Activated naive CD8-positive, alpha-beta T cell treated with anti-CD3 and anti-CD28 coated beads for 36 hours (primary cell): Measurements from ENCODE around the gene EVA1A. TPM values are rescaled to one million over a fixed set of nuclear protein-coding genes. Genes with fewer than 3 reads are reported as not detected.
A peak's percentile ranks its signal among the peaks of the same experiment; 100 is the strongest.

Experiments used
- DNase-seq: peaks from one replicate; pipeline ENCODE4 v3.0.0; 2021
- H3K27ac Mint-ChIP-seq: one replicate; pipeline ENCODE4 v1.8.0; 2022; ENCODE audit warnings: mild to moderate bottlenecking, moderate library complexity, mixed read lengths
- H3K27me3 Mint-ChIP-seq: one replicate; pipeline ENCODE4 v1.8.0; 2022; ENCODE audit warnings: mild to moderate bottlenecking, mixed read lengths
- H3K36me3 Mint-ChIP-seq: one replicate; pipeline ENCODE4 v1.8.0; 2021; ENCODE audit warnings: mild to moderate bottlenecking, mixed read lengths
- H3K4me1 Mint-ChIP-seq: one replicate; pipeline ENCODE4 v1.8.0; 2021; ENCODE audit warnings: mixed read lengths
- H3K4me3 Mint-ChIP-seq: one replicate; pipeline ENCODE4 v1.8.0; 2022; ENCODE audit warnings: mild to moderate bottlenecking, moderate library complexity, mixed read lengths
- H3K9me3 Mint-ChIP-seq: one replicate; pipeline ENCODE4 v1.8.0; 2022; ENCODE audit warnings: mixed read lengths
- total RNA-seq, 2 experiments: library from RNA; stranded (reverse); gene quantifications; one replicate each; pipeline ENCODE4 v1.2.3, GENCODE V29; 2021

The EVA1A gene
- total RNA-seq, result under 1 TPM; 0.23 to 0.36 TPM

DNA sequence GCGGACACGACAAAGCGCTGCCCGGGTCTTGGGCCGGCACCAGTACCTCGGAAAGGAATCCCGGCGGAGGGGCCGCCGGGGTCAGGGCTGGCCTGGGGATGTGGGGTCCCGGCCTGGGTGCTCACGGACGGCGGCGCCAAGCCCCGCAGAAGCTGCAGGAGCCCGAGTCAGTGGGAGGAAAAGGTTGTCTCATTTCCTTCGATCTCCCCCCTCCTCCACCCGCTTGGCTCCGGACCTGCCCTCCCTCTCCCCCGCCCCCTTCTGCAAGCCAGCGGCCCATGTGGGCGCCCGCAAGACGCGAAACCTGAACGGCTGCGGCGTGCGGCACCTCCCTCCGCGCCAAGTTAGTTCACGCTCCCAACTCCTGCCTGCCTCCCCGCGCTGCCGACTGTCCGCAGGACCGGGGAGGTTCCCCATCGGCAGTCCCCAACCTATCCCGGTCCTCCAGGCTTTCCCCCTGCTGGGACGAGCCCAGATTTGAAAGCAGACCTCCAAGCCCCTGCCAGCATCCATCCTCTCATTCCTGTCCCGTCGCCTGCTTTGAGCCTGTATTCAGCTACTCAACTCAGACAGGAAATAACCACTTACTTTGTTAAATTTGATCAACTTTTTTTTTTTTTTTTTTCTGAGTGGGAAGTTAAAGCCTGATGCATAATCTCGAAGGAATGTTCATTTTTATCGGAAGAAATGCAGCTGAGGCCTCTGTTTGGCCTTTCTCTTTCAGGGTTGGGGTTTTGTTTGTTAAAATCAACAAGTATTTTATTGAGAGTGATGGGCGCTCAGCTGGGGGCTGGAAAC is at the start of gene EVA1A:
EVA1A (minus strand) TSS at position 172 of the 798 bp plus-strand sequence. CDS start 42,799 bp downstream, outside the sequence.
- Mint-ChIP-seq H3K27ac (no peak within 1 kb of the TSS), H3K9me3 (no peaks in the 10 kb centered on the region), H3K27me3 (peaks cover 47% of the 10 kb centered on the region), H3K36me3 (no peaks in the 10 kb centered on the region), H3K4me3 (peak within 1 kb of the TSS; percentile 88), H3K4me1 (peaks cover 19% of the 10 kb centered on the region)
- DNase-seq, result peak; percentile 36

- no peak for DNase-seq
- Mint-ChIP-seq H3K27ac (no peak overlapping the region), H3K4me3 (no peak overlapping the region), H3K27me3 (peaks cover 65% of the 10 kb centered on the region), H3K9me3 (no peaks in the 10 kb centered on the region), H3K4me1 (peaks cover 3% of the 10 kb centered on the region), H3K36me3 (no peaks in the 10 kb centered on the region)
Observed at GRCh38 chr2:75609937-75610508, 49.3 kb upstream of the EVA1A start.

GRCh38 chr2:75609334-75609689 is 48.6 kb upstream of the EVA1A start:
- Mint-ChIP-seq H3K36me3 (no peaks in the 10 kb centered on the region), H3K4me1 (peaks cover 3% of the 10 kb centered on the region), H3K9me3 (no peaks in the 10 kb centered on the region), H3K27me3 (peaks cover 69% of the 10 kb centered on the region), H3K4me3 (no peak overlapping the region), H3K27ac (no peak overlapping the region)
- DNase-seq, result no peak

GRCh38 chr2:75608684-75609333 is 48.1 kb upstream of the EVA1A start:
- no peak overlapping the region for H3K4me3 Mint-ChIP-seq
- H3K4me1 Mint-ChIP-seq, result peaks cover 3% of the 10 kb centered on the region
- peak; percentile 56 for DNase-seq
- H3K36me3 Mint-ChIP-seq, result no peaks in the 10 kb centered on the region
- no peaks in the 10 kb centered on the region for H3K9me3 Mint-ChIP-seq
- no peak overlapping the region for H3K27ac Mint-ChIP-seq
- peaks cover 69% of the 10 kb centered on the region for H3K27me3 Mint-ChIP-seq

DNA sequence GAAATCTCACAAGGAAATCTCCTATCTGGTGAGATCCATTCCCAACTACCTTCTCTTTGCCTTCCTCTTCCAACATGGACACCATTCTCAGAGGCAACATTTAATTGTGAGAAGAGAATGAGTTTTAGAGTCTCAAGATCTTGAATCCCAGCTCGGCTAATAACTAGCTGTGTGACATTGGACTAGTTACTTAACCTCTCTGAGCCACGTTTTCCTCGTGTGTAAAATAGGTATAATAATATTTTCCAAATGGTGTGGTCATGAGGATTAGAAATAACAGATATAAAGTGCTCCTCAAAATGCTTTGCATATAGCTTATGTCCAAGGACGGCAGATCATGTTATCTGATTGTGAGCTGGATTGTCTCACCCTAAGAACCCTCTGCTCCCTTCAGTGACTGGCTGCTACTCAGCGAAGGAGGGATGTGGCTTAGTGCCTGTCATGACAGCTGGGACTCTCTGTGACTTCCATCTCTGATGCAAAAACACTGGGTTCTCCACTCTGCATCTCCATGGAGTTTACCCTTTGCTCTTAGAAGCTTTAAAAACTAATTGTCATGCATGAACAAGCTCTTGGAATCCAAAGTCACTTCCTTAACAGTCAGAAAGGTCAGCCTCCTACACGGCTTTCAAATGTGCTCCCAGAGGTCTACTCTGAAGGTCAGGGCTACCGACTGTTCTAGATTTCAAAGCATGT is 47.4 kb upstream of the EVA1A start:
- no peak for DNase-seq
- Mint-ChIP-seq H3K27me3 (peaks cover 69% of the 10 kb centered on the region), H3K9me3 (no peaks in the 10 kb centered on the region), H3K4me3 (no peak overlapping the region), H3K4me1 (peaks cover 3% of the 10 kb centered on the region), H3K27ac (no peak overlapping the region), H3K36me3 (no peaks in the 10 kb centered on the region)

DNA sequence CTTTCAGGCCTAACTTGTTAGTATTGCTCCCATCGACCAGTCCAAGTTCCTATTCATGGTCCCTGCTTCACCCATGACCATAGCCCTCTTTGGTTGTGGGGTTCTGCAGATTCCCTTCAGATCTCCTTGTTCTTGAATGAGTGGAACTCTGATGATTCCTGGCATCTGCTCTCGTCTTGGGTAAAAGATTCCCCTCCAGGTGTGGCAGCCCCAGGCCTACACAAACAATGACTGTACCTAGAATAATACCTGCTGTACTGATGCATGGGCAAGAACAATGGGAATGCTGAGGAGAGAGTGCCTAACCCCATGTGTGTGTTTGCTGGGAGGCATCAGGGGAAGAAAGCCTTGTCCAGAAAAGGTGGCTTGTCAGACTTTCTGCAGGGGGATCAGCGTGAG is 46.7 kb upstream of the EVA1A start:
- no peaks in the 10 kb centered on the region for H3K36me3 Mint-ChIP-seq
- peaks cover 66% of the 10 kb centered on the region for H3K27me3 Mint-ChIP-seq
- no peak for DNase-seq

DNA sequence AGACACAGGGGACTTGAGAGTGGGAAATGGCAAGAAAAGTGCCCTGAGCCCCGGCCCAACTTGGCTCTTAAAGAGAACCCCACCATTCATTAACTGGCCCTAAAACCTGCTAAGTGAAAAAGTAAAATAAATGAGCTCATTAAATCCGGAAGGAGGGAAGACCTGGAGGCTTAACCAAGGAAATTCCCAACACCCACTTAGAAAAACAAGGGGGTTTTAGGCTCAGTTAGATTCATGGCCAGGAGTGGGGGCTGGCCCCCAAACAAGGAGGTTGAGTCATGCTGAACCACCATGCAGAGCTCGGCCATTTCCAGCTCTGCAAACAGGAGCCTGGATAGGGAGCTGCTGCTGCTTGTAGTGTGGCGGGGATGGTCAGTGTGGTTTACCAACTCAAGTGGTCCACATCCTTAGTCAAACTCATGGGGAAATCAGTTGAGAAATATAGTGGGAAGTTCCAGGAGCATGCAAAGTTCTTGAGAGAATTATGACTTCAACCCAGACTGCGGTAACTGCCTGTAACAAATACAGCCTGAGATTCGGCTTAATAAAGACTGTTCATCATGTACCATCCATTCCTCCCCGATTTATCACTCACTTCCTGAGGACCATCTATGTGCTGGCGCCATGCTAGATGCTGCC is 46.1 kb upstream of the EVA1A start:
- no peak overlapping the region for H3K4me3 Mint-ChIP-seq
- H3K27ac Mint-ChIP-seq, result no peak overlapping the region
- peaks cover 3% of the 10 kb centered on the region for H3K4me1 Mint-ChIP-seq
- no peaks in the 10 kb centered on the region for H3K9me3 Mint-ChIP-seq
- DNase-seq, result no peak
- H3K36me3 Mint-ChIP-seq, result no peaks in the 10 kb centered on the region
- peaks cover 61% of the 10 kb centered on the region for H3K27me3 Mint-ChIP-seq

More for the DNA sequence above, 46.7 kb upstream of the EVA1A start:
- Mint-ChIP-seq H3K27ac (no peak overlapping the region), H3K4me3 (no peak overlapping the region), H3K4me1 (peaks cover 3% of the 10 kb centered on the region), H3K9me3 (no peaks in the 10 kb centered on the region)

DNA sequence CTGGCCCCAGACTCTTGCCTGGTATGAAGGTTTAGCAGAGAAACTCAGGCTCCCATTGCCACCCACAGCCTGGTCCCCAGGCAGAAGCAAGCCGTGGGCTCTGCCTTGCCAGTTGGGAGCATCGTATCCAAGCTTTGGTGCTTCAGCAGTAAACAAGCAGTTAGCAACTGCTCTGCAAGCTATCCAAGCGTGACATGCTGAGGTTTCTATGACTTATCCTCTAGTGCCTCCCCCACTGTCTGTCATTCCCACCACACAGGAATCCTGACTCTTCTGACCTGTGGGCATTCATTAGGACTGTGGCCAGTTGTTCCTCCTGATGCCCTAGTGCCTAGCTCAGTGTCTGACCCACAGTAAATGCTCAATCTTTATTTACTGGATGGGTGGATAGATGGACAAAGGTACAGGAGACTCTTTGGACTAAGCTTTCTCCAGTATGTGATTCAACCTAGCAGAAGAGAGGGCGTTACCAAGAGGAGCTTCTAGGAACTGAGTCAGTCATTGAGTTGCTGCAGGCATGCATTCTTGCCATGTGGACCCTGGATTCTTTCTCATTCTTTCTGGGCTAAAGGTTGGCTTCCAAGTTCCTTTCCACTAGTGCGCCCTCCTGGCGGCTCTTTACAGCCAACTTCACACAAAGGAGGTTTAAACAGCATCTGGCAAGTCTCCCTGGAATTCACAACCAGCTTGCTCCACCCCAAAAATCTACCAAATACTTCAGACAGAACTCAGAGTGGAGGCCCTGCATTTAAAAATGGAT is 45.2 kb upstream of the EVA1A start:
- H3K36me3 Mint-ChIP-seq, result no peaks in the 10 kb centered on the region
- DNase-seq, result no peak
- H3K4me1 Mint-ChIP-seq, result peaks cover 3% of the 10 kb centered on the region
- no peak overlapping the region for H3K4me3 Mint-ChIP-seq
- no peaks in the 10 kb centered on the region for H3K9me3 Mint-ChIP-seq
- peaks cover 55% of the 10 kb centered on the region for H3K27me3 Mint-ChIP-seq
- no peak overlapping the region for H3K27ac Mint-ChIP-seq

DNA sequence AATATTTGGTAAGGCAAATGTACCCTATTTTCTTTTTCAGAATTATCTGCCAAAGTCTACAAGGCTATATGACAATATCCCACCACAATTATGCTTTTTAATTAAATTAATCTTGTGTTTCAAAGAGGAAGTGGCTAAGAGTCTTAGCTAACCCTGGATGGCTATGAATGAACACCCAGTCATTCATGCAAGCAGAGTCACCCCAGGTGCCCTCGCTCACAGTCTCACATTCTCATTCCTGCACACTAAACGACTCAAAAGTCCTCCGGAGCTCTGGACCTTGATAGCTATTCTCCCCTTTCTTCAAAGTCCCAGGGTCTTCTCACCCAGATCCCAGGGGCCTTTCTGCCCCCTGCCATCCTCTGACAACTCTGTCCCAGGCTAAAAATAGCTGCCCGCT is 43.7 kb upstream of the EVA1A start:
- H3K4me3 Mint-ChIP-seq, result no peak overlapping the region
- H3K4me1 Mint-ChIP-seq, result peaks cover 3% of the 10 kb centered on the region
- H3K36me3 Mint-ChIP-seq, result no peaks in the 10 kb centered on the region
- no peaks in the 10 kb centered on the region for H3K9me3 Mint-ChIP-seq
- no peak overlapping the region for H3K27ac Mint-ChIP-seq
- peaks cover 42% of the 10 kb centered on the region for H3K27me3 Mint-ChIP-seq
- no peak for DNase-seq

GRCh38 chr2:75603477-75603876 is 42.7 kb upstream of the EVA1A start:
- peaks cover 3% of the 10 kb centered on the region for H3K4me1 Mint-ChIP-seq
- DNase-seq, result no peak
- no peak overlapping the region for H3K4me3 Mint-ChIP-seq
- no peaks in the 10 kb centered on the region for H3K9me3 Mint-ChIP-seq
- H3K27me3 Mint-ChIP-seq, result peaks cover 32% of the 10 kb centered on the region
- H3K36me3 Mint-ChIP-seq, result no peaks in the 10 kb centered on the region
- no peak overlapping the region for H3K27ac Mint-ChIP-seq

- Mint-ChIP-seq H3K4me3 (no peak overlapping the region), H3K4me1 (no peaks in the 10 kb centered on the region), H3K9me3 (no peaks in the 10 kb centered on the region), H3K27me3 (peaks cover 27% of the 10 kb centered on the region), H3K36me3 (no peaks in the 10 kb centered on the region), H3K27ac (no peak overlapping the region)
- no peak for DNase-seq
Observed at GRCh38 chr2:75602724-75603342, 42.1 kb upstream of the EVA1A start.

DNA sequence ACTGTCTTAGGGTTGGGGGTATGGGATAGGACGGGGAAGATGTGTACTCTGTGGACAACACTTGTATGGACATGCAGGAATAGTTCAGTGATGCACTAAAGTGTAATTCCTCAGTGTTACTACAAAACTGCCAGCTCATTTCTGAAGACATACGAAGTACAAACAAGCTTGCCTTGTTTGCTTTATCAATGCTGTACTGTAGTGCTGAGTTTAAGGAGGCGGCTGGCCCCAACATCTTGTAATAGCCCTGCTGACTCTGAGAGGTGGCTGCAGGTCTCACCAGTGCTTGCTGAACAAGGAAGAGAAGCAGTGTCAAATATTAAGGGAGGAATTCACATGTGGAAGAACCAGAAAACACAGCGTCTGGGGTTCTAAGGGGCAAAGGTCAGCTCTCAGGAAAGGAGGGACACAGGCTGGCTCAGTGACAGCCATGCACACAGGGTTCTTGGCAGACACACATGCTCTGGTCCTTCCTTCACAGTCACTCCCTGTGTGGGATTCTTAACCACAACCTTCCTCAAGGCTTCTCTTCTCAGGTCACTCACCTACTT is 39.8 kb upstream of the EVA1A start:
- Mint-ChIP-seq H3K36me3 (no peaks in the 10 kb centered on the region), H3K4me1 (no peaks in the 10 kb centered on the region), H3K27me3 (peaks cover 8% of the 10 kb centered on the region), H3K9me3 (no peaks in the 10 kb centered on the region), H3K27ac (no peak overlapping the region), H3K4me3 (no peak overlapping the region)
- no peak for DNase-seq

GRCh38 chr2:75598589-75599155 is 37.9 kb upstream of the EVA1A start:
- Mint-ChIP-seq H3K9me3 (no peaks in the 10 kb centered on the region), H3K27me3 (no peaks in the 10 kb centered on the region)

More at GRCh38 chr2:75598589-75599155, 37.9 kb upstream of the EVA1A start:
- H3K4me1 Mint-ChIP-seq, result no peaks in the 10 kb centered on the region
- H3K36me3 Mint-ChIP-seq, result no peaks in the 10 kb centered on the region
- H3K27ac Mint-ChIP-seq, result no peak overlapping the region
- no peak overlapping the region for H3K4me3 Mint-ChIP-seq
- no peak for DNase-seq
